ENCODE measurements around the gene CUBN. TPM values are rescaled to one million over a fixed set of nuclear protein-coding genes. Genes with fewer than 3 reads are reported as not detected.

CUBN gene
- 0.71 and 1.7 TPM in 2 replicates for total RNA-seq (2014; rRNA removed; shearing (Covaris generic))

DNA sequence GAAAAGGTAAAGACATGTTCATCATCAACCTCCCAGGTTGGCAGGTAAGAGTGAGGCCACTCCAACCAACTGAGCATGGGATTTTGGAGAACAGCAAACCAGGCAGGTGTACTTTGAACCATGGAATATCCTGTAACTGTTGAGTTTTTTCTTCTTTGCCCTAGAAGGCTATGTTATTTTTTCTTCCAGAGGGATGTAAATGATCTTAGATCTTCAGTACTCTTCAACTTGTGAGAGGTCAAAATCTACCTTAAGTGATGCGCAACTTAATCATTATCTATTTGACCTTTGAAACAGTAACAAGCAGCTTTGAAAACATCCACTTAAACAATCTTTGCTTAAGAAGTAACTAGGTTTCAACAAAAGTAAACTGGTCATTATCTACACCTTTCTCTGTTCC lies at the start of gene CUBN:
Gene CUBN (minus strand): TSS at position 71 of the 400 bp plus-strand sequence. CDS start 46 bp downstream, at position 25.
- no peak for DNase-seq (ENCODE audit: low read depth)

DNA sequence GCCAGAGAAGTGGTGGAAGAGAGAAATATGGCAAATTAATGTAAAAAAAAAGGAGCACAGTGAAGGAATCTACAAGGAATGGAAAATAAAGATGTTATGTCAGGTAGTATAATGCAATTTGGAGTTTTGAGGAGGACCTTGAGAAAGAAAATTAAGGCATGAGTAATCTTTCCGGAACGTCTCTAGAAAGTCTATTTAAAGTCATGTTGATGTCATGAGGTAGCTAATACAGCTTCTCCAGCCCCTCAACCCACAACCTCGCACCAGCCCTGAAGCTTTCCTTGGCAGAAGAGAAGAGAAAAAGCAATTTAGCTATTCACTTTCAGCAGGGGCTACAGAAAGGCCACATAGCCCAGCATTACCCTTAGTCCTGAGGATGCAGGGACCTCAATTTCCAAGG lies 49.4 kb upstream of the CUBN start:
- DNase-seq (ENCODE audit: low read depth): peak; percentile 42

DNA sequence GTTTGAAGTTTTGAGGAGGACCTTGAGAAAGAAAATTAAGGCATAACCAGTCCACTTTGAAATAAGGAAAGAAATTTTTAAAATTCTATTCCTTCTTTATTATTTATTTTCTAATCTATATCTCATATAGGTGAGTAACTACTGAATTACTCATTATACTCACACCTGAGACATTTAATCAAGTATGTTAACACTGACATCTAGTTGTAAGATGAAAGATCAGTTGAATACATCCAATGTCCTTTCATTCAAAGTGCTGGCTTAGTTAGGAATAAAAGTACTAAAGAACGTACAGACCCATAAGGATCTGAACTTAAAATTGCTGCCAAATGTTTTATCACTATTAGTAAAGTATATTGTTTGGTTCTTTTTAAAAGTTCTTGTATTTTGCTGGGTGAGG lies 48.4 kb upstream of the CUBN start:
- DNase-seq (ENCODE audit: low read depth): no peak

DNA sequence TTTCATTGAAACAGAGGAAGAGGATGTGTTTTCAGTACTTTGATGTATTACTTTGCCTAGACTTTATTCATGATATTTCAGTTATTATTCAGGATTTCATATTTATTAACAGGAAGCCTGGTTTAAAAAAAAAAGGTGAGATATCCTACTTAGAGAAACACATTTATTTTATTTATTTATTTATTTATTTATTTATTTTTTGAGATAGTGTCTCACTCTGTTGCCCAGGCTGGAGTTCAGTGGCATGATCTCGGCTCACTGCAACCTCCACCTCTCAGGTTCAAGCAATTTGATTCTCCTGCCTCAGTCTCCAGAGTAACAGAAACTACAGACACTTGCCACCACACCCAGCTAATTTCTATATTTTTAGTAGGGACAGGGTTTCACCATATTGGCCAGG lies 47.4 kb upstream of the CUBN start:
- no peak for DNase-seq (ENCODE audit: low read depth)

DNA sequence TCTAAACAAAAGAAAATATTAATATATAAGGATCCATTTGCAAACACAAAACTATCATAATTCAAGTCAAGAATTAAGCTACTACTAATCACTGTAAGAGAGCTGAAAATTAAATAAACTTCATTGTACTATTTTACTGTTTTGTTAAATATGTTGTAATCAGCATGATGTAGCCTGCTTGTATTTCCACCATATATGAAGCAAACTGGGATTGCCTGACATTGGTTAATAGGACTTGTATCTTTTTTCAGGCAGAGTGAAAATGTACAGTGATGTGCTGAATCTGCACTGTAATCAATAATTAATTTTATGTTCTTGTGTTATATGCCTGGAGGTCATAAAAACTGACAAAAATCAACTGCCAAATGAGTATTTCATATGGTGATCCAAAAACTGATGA lies 46.5 kb upstream of the CUBN start:
- no peak for DNase-seq (ENCODE audit: low read depth)

DNA sequence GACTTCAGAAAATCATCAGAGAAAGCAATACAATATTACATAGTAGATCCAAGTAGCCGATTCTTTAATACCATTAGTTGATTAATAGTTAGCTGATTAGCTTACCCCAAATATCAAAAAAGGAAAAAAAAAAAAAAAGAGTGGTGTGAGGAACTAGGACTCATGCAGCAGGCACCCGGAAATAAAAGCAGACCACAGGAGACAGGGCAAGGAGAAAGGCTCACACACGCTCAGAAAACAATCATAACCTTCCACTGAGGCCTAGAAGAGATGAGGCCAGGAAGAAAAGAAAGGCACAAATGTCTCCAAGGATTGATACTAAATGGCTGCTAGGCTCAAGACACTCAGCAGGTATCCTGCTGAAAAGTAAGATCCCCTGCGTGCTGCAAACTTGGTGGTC lies 45.9 kb upstream of the CUBN start:
- DNase-seq (ENCODE audit: low read depth): peak; percentile 68

DNA sequence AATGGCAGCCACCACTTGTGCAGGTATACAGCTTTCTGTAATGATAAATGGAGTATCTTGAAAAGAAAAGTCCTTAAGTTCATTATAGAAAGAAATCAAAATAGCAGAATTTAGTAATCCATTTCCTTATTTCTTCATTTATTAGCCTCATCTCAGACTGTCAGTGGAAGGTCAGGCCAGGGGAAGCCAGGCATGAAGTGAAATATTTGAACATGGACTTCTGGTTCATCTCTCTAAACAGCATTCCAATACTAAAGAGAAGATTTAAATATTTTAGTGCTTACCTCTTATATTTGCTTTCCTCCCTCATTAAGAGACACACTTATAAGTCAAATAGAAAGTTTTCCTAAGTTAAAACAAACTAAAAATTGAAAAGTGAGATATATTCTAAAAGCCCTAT lies 45.0 kb upstream of the CUBN start:
- no peak for DNase-seq (ENCODE audit: low read depth)

DNA sequence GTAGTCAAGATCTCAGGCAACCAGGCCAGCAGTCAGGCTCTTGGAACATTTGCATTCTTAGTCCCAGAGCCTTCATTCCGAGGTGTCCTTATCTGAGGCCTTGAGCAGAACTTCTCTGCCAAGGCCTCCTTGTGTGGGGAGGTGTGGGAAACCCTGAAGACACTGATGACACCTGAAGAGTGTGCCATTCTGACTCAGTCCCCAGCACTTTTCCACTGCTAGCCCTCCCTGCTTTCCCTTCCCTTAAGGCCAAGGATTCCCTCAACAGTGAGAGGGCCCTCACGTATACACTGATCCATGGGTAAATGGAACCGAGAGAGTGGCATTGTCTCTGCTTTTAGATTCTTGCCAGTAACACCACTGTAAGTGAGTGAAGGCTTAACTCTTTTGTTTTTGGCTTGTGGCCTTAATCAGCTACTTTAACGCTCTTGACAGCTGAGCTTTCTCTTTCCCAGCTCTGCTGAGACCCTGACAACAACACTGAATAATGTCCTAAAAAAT lies 41.6 kb upstream of the CUBN start:
- DNase-seq (ENCODE audit: low read depth): no peak

DNA sequence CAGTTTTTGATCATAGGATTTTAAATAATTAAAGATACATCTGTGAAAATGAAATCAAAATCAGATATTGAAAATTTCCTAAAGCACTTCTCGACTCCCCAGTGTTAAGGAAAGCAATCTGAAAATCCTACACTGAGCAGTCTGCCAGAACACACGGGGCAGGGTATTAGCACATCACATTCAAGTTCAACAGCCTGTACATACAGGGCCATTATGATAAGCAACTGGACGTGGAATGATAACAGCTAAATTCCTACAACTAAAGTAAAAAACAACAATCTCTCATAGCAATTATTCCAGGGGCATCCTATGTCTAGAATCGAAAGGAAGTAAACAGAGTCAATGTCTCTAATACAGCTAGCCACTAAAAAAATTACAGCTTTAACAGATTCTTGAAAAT lies 40.2 kb upstream of the CUBN start:
- no peak for DNase-seq (ENCODE audit: low read depth)

DNA sequence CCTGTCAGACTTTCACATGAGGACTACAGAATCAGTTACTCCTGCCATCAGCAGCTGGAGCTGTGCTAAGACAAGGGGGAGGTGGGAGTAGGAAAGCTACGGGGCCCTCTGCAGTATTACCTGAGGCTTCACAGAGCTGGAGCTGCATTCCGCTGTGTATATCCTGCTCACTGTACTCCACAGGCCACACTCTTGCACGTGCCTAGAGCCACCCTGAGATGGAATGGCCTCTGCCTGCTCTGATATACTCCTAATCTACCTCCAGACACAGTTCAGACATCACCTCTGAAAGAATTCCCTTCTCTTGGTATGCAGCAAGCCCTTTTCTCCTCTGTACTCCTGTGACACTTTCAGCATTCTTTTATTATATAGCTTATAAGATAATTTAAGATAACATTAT lies 37.1 kb upstream of the CUBN start:
- no peak for DNase-seq (ENCODE audit: low read depth)

DNA sequence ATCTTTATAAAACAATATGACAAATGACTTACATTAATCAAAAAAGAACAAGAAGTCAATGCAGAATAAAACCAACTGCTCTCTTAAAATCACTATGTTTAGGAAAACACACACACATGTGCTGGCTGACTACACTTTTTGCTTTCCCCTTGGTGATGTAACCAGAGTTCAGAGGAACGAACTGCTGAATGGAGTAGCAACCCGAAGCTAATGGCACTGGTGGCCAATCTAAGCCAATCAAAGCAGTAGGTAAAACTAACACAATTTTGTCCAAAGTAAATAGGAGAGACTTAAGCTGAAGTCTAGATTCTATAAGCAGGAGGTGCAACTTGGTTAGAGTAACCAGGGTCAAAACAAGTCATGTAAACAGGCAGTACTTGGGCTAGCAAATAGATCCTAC lies 33.2 kb upstream of the CUBN start:
- DNase-seq (ENCODE audit: low read depth): no peak

DNA sequence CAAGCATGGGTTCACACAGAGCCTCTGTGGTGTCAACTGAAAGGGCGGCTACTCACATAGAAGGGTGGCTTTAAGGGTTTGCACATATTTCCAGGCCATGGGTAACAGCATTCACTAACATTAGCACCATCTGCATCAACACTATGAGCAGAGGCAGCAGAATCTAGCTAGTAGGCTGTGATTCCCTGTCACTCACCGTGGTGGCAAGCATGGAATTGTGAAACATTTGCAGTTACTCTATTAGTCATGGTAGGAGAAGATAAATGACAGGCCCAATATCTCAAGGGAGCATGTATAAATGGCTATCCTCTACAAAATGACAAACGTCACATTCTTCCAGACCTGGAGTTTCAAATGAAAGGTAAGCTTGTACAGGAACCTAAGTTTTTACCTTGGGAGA lies 32.2 kb upstream of the CUBN start:
- DNase-seq (ENCODE audit: low read depth): no peak

DNA sequence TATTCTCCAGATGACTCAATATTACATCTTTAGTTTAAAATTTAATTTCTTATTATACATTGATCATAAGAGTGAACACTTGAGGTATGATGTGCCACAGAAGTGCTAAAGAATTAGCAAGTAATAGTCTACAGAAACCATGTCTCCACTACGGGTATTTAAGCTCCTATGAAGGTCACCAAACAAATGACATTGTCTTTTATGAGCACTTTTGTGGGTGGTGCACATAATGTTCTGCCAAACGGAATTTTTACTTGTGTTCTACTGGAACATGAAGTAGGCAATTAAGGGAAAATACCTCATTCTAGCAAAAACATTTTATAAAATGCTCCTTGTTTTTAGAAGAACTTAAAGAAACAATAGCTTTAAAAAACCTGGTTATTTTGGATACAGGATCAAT lies 27.4 kb upstream of the CUBN start:
- DNase-seq (ENCODE audit: low read depth): no peak

DNA sequence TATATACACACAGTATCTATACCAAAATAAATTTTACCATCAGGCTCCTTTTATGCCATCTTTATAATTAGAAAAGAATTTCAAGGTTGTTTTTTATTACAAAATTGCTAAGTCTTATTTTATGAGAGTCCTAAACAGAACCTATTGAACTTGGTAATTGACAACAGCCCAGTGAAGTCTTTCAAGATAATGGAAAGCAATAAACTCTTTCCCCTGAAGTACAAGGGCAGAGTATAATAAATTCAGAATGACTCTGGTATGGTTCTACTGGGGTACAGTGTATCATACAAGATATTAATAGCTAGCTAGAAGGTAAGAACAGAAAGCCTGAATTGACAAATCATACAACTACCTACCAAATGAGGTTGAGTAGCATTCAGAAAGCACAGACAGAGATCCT lies 26.2 kb upstream of the CUBN start:
- no peak for DNase-seq (ENCODE audit: low read depth)

DNA sequence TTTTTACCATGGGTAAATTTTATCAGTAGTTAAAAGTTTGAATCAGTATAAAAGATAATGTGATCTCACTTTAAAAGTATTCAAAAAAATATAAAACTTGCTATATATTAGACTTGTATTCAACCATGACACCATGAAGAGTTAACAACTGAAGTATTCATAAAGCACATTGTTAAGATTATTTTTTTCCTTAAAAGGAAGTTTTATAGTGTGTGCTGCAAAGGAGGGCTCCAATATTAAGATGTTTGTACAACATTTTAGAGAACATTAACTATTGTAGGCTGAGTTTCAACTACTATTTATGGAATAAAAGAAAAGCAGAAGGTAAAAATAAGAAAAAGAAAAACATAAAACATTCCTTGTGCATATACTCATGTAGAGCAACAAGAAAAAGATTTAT lies 24.5 kb upstream of the CUBN start:
- no peak for DNase-seq (ENCODE audit: low read depth)

DNA sequence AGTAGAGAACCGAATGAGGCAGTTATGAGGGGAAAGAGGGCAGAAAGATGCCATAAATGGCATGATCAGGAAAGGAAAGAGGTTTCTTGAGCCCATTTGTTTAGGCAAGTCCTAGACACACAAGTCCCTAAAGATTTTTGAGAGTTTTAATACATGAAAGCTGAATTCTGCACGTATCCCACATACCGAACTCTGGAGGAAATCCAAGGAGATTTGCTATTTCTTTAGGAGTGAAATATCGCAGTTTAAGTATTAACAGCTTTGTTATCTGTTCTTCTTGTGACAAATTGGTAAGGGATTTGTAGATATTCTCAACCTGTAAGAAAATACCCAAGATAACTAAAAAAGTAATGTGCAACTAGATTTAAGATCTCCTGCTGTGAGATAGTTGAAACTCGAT lies 23.7 kb upstream of the CUBN start:
- no peak for DNase-seq (ENCODE audit: low read depth)

DNA sequence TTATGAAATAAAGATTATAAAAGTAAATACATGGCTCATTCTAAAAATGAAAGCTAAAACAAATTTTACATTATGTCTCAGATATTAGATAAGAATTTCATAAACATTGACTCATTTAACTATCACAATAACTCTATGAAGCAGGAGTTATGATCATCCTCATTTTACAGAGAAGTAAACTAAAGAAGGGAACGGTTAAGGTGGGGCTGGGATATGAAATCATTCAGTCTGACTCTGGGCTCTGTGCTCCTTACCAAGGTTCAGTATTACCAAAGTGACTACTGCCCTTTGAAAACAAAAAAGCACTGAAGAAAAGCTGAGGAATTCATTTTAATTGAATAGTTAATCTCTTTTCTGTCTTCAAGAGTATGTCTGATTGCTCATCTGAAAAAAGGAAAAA lies 22.1 kb upstream of the CUBN start:
- DNase-seq (ENCODE audit: low read depth): no peak

DNA sequence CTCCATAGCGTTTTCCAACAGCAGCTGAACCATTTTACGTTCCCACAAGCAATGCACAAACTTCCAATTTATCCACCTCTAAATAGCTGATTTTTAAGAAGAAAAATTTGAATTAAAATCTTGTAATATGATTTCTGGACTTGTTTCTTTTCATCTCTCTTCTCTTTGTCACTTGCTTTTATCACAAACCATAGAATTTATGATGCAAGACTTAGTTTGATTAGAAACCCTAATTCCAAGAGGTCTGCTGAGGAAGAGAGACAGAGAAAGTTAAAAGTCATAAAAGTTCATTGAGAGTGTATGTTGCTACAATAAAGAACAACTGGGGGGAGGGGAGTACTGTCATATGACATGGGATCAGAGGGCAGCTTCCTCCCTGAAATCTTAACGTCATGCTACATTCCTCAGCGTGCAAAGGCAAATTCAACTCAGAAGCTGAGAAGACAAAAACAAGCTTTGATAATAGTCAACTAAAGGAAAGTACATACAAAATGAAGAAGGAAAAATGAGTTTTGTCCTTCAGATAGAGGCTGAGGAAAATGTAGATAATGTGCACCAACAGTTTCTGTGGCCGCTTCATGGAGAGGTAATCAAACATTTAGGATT lies 18.4 kb upstream of the CUBN start:
- no peak for DNase-seq (ENCODE audit: low read depth)

DNA sequence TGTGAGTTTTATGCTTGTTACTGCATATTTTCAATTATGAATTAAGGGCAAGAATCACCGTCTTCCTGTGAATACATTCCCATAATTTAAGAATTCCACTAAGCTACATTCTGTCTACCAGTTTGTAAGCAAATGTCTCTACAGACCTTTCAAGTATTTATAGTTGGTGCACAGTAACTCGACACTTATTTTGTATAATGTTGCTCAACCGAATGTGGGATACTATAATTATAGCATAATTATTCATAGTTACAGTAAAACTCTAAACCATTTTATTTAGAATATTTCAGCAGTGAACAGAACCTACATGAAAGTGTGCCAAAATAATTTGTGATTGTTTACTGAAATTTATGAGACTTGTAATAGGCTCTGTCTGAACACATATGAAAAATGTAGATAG lies 17.3 kb upstream of the CUBN start:
- DNase-seq (ENCODE audit: low read depth): no peak

DNA sequence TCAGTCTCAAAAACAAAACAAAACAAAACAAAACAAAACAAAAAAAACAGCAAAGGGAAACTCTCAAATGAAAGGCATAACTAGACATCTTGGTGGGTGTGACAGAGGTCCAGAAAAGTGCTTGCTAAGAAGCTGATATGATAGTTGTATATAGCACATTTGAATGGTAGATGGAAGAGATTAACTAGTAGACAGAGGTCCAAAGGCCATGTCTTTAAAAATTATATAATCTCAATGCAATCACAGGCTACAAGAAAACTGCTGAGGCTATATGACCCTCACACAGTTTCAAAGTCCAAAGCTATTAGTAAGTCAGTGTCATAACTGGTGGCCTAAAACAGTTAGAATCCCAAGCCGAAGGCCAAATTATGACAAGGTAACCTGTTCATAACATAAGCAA lies 15.6 kb upstream of the CUBN start:
- no peak for DNase-seq (ENCODE audit: low read depth)

DNA sequence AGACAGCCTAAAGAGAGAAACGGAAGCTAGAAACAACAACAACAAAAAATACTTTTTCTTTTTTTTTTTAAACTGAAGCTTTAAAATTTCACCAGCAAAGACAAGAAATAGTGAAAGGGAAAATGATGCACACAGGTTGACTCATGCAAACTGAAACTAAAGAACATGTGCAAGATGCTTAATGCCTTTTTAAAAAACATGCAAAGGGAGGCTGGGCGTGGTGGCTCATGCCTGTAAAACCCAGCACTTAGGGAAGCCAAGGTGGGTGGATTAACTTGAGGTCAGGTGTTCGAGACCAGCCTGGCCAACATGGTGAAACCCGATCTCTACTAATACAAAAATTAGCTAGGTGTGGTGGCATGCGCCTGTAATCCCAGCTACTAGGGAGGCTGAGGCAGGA lies 15.1 kb upstream of the CUBN start:
- peak; percentile 11 for DNase-seq (ENCODE audit: low read depth)

DNA sequence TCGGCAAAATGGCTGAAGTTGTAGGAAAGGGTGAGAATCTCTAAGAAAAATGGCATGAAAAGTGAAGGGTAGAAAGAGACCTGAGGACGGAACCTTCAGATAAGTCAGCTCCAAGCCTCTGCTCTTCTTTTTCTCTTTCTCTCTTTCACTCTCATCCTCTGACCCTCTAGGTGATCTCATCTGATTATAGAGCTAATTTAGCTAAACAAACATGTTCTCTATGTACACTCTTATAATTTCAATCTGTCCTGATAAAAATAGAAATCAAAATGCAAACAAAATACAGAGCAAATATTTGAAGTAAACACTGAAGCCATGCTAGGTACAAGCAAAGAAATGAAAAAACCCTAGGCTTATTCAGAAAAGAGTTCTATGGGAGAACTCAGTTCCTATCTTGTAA lies 14.4 kb upstream of the CUBN start:
- no peak for DNase-seq (ENCODE audit: low read depth)

DNA sequence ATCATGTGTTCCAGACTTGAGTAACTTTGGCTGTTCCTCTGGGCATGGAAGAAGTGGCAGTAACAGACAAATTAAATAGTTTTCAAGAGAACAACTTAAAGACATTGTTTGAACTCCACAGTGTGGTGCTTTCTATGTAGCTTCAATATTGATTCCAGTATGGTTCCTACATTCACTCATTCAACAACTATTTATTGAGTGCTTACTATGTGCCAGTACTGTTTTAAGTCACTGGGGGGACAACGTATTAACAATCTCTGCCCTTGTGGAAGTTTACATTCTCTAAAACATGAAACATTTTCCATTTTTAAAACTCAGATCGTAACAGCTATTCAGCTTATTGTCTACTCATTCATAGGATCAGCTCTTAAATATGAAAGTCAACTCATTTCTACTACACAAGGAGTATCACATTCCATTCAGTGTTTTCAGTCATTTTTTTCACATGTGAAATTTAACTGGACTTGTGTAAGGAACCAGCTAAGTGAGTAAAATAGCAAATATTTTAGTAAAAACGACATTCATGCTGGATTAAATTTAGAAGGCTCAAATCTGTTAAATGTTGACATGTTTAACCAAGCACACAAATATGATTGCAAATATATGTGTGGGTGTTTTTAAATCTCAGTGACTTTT lies 13.6 kb upstream of the CUBN start:
- no peak for DNase-seq (ENCODE audit: low read depth)

Measured in Daoy (cell line).